Thyroid gland (tissue), 4 donors: Measurements from ENCODE around the gene EFNB2. TPM values are rescaled to one million over a fixed set of nuclear protein-coding genes. Genes with fewer than 3 reads are reported as not detected.

Experiments used
- DNase-seq, 2 donors: peaks; one replicate each; pipeline ENCODE4 v3.0.0-alpha.2; 2019
- H3K27ac ChIP-seq, 3 donors: fragments of 200-600 bp; sonication (generic); 1 replicate in 2 of 3; 2 replicates in 1 of 3; pipeline ENCODE4 v1.5.1; 2016 to 2019; ENCODE audit warnings: mild to moderate bottlenecking in 1 of 3, moderate library complexity in 1 of 3
- H3K27me3 ChIP-seq: fragments of 200-600 bp; sonication (generic); one replicate; pipeline ENCODE4 v1.5.1; 2019
- H3K36me3 ChIP-seq, 2 donors: fragments of 200-600 bp; sonication (generic); one replicate each; pipeline ENCODE4 v1.5.1; 2016 to 2019
- H3K4me1 ChIP-seq, 2 donors: fragments of 200-600 bp; sonication (generic); one replicate each; pipeline ENCODE4 v1.5.1; 2017 to 2019
- H3K4me3 ChIP-seq, 3 donors: fragments of 200-600 bp; sonication (generic); replicated peaks in 1 of 3; 1 replicate in 2 of 3; 2 replicates in 1 of 3; pipeline ENCODE4 v1.5.1; 2016; ENCODE audit warnings: mild to moderate bottlenecking in 1 of 3
- H3K9me3 ChIP-seq: fragments of 200-600 bp; sonication (generic); one replicate; pipeline ENCODE4 v1.5.1; 2017
- POLR2A ChIP-seq, 2 donors: fragments of 450-650 bp; IDR thresholded peaks; one replicate each; pipeline ENCODE4 v1.6.1; 2017; ENCODE audit warnings: antibody characterized with exemption in 2 of 2, mild to moderate bottlenecking in 2 of 2, moderate library complexity in 1 of 2
- WGBS, 2 donors: methylation state at CpG; one replicate each; pipeline ENCODE4 v1.1.5; 2017; 5-methylcytosine and 5-hydroxymethylcytosine counted together
- intact Hi-C: fragments of 100-400 bp; cut with DNase I; formaldehyde crosslinking; loops from one replicate; pipeline ENCODE4 v1.15.1; 2023
- total RNA-seq, 4 donors: library from RNA; depleted of rRNA; stranded (reverse); fragments of >200 nt; gene quantifications; one replicate each; pipeline ENCODE4 v1.2.3, GENCODE V29; 2016
- TF ChIP-seq, protein P1 (sequence below), 6 experiments: fragments of 200-600 bp in 3 of 6; fragments of 450-650 bp in 3 of 6; sonication (generic) in 3 of 6; IDR thresholded peaks; one replicate each; pipeline ENCODE4 v1.5.1; 2016 to 2019; ENCODE audit warnings: antibody characterized with exemption in 6 of 6, mild to moderate bottlenecking in 2 of 6, inconsistent platforms in 1 of 6, moderate library complexity in 1 of 6

Gene EFNB2
- total RNA-seq, 4 donors from 2014 or later, result 10.8 to 22.5 (median 17.0) TPM

- no peak for DNase-seq
- Histone ChIP-seq H3K4me3 (no peak overlapping the region), H3K4me1 (peaks cover 0 to 5% of the 10 kb centered on the region in 2 donors), H3K9me3 (no peaks in the 10 kb centered on the region), H3K27me3 (no peaks in the 10 kb centered on the region), H3K27ac (no peak overlapping the region), H3K36me3 (no peaks in the 10 kb centered on the region)
- intact Hi-C loops, result no loop called here
- TF ChIP-seq POLR2A (IDR thresholded peaks at IDR 0.05), result no peak
- TF ChIP-seq, protein P1, sequence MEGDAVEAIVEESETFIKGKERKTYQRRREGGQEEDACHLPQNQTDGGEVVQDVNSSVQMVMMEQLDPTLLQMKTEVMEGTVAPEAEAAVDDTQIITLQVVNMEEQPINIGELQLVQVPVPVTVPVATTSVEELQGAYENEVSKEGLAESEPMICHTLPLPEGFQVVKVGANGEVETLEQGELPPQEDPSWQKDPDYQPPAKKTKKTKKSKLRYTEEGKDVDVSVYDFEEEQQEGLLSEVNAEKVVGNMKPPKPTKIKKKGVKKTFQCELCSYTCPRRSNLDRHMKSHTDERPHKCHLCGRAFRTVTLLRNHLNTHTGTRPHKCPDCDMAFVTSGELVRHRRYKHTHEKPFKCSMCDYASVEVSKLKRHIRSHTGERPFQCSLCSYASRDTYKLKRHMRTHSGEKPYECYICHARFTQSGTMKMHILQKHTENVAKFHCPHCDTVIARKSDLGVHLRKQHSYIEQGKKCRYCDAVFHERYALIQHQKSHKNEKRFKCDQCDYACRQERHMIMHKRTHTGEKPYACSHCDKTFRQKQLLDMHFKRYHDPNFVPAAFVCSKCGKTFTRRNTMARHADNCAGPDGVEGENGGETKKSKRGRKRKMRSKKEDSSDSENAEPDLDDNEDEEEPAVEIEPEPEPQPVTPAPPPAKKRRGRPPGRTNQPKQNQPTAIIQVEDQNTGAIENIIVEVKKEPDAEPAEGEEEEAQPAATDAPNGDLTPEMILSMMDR (IDR thresholded peaks at IDR 0.05), result no peak
- WGBS, 2 donors, result 73 to 74% methylated on average over 10 of the region's 10 CpGs
Measured at GRCh38 chr13:106467427-106468122, 67.9 kb downstream of the EFNB2 start.

DNA sequence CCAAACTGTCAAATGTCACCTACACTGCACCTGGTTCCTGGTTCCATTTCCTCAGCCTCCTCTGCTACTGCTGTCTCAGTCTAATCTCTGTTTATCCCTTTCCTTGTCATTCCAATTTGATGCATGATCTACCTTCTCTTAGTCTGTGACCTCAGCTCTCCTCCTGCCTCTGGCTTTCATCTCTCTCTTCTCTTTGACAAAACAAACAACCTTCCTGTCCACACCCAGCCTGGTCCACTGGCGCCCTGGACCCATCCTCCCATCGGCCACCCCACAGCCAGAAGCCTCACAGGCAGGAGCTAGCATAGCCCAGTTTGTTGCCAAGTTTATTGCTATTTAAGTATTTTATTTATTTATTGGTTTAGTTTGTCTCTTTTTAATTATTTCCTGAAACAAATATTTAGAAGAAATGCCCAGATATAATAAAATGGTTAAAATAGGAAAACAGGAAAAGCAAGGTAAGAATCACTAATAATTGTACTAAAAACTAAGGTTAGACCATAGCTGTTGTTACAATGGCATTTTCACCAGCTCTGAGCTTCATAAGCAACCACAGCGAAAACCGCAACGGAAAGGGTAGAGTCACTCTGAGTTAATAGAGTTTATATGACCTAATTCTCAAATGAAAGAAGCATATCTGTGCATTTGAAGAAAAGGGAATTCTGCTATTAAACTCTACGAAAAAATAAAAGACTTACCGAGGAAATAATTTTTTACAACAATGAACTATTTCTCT is 68.6 kb downstream of the EFNB2 start:
- H3K4me3 ChIP-seq, result no peak overlapping the region
- intact Hi-C loops, result no loop called here
- TF ChIP-seq POLR2A (IDR thresholded peaks at IDR 0.05), result no peak
- TF ChIP-seq, protein P1 (IDR thresholded peaks at IDR 0.05), result no peak
- no peaks in the 10 kb centered on the region for H3K36me3 ChIP-seq
- H3K4me1 ChIP-seq, result peaks cover 0 to 3% of the 10 kb centered on the region in 2 donors
- 86 to 87% methylated on average over 7 of the region's 7 CpGs for WGBS, 2 donors
- no peaks in the 10 kb centered on the region for H3K9me3 ChIP-seq
- no peak for DNase-seq
- H3K27ac ChIP-seq, result no peak overlapping the region
- no peaks in the 10 kb centered on the region for H3K27me3 ChIP-seq

- no peak for DNase-seq
Measured at GRCh38 chr13:106464076-106464475, 71.4 kb downstream of the EFNB2 start.

DNA sequence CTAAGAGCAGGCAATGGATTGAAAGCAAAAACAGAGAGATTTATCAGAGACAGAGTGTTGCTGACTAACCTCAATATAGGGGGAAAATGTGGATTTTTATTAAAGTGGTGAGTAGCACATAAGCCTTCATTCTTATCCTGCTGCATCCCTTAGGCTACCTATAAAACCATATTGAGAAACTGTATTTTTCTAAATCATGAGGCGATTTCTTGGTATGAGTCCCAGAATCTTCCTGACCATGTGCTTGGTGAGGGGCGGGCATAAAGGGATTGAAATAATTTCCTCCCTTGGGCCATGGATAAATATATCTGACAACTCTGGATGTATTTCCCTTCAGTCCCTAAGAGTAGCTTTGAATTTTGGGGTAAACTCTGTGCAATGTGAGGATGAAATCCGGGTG is 72.8 kb downstream of the EFNB2 start:
- no peaks in the 10 kb centered on the region for H3K36me3 ChIP-seq
- no peak for TF ChIP-seq POLR2A (IDR thresholded peaks at IDR 0.05)
- TF ChIP-seq, protein P1 (IDR thresholded peaks at IDR 0.05), result no peak
- intact Hi-C loops, result no loop called here
- H3K4me1 ChIP-seq, result no peaks in the 10 kb centered on the region
- no peaks in the 10 kb centered on the region for H3K27me3 ChIP-seq
- no peaks in the 10 kb centered on the region for H3K9me3 ChIP-seq
- H3K27ac ChIP-seq, result no peak overlapping the region
- 79 to 81% methylated on average over 3 of the region's 3 CpGs for WGBS, 2 donors
- no peak overlapping the region for H3K4me3 ChIP-seq
- DNase-seq, result no peak

More at GRCh38 chr13:106464076-106464475, 71.4 kb downstream of the EFNB2 start:
- Histone ChIP-seq H3K27me3 (no peaks in the 10 kb centered on the region), H3K36me3 (no peaks in the 10 kb centered on the region), H3K4me1 (no peaks in the 10 kb centered on the region), H3K9me3 (no peaks in the 10 kb centered on the region), H3K27ac (no peak overlapping the region), H3K4me3 (no peak overlapping the region)
- WGBS, 2 donors, result 90 to 96% methylated on average over 4 of the region's 4 CpGs
- TF ChIP-seq, protein P1 (IDR thresholded peaks at IDR 0.05), result no peak
- no peak for TF ChIP-seq POLR2A (IDR thresholded peaks at IDR 0.05)
- intact Hi-C loops, result no loop called here

GRCh38 chr13:106455777-106456176 is 79.7 kb downstream of the EFNB2 start:
- TF ChIP-seq POLR2A (IDR thresholded peaks at IDR 0.05), result no peak
- TF ChIP-seq, protein P1 (IDR thresholded peaks at IDR 0.05), result no peak
- no peaks in the 10 kb centered on the region for H3K36me3 ChIP-seq
- peaks cover 0 to 7% of the 10 kb centered on the region in 2 donors for H3K4me1 ChIP-seq
- 51 to 73% methylated on average over 3 of the region's 3 CpGs for WGBS, 2 donors
- H3K9me3 ChIP-seq, result no peaks in the 10 kb centered on the region
- H3K27me3 ChIP-seq, result no peaks in the 10 kb centered on the region
- no peak overlapping the region for H3K4me3 ChIP-seq
- no peak for DNase-seq
- H3K27ac ChIP-seq, result no peak overlapping the region
- intact Hi-C loops, result no loop called here
